Urinary bladder (tissue), 4 donors: ENCODE data around the gene ID4. TPM values are rescaled to one million over a fixed set of nuclear protein-coding genes. Genes with fewer than 3 reads are reported as not detected.
A peak's percentile ranks its signal among the peaks of the same experiment; 100 is the strongest.

Source experiments
- DNase-seq: peaks from one replicate; pipeline ENCODE4 v3.0.0-alpha.2; 2015; ENCODE audit errors: extremely low spot score
- H3K27ac ChIP-seq: one replicate; pipeline ENCODE4 v1.5.1; 2013; ENCODE audit warnings: low read depth, mild to moderate bottlenecking, moderate library complexity
- H3K36me3 ChIP-seq: one replicate; pipeline ENCODE4 v1.6.1; 2013; ENCODE audit warnings: mild to moderate bottlenecking, moderate library complexity; ENCODE audit not compliant: insufficient read depth
- H3K4me1 ChIP-seq: one replicate; pipeline ENCODE4 v1.6.1; 2013; ENCODE audit warnings: mild to moderate bottlenecking, moderate library complexity; ENCODE audit not compliant: insufficient read depth
- H3K4me3 ChIP-seq: one replicate; pipeline ENCODE4 v1.5.1; 2013; ENCODE audit warnings: low read depth, low read length
- WGBS: extraction: QIAGEN DNeasy Blood & Tissue Kit; methylation state at CpG from one replicate; pipeline ENCODE4 v1.1.7; 2013; 5-methylcytosine and 5-hydroxymethylcytosine counted together
- polyA plus RNA-seq: library from polyadenylated mRNA; stranded (reverse); fragments of 200-250 nt; gene quantifications from one replicate; pipeline ENCODE4 v1.2.3, GENCODE V29; 2013
- total RNA-seq: library from RNA; depleted of rRNA; stranded (reverse); fragments of >200 nt; gene quantifications from one replicate; pipeline ENCODE4 v1.2.3, GENCODE V29; 2014
- donor health status: healthy with polysubstance abuse.
- donor health status: healthy.

Gene ID4
- total RNA-seq = 102 TPM
- polyA plus RNA-seq = 50.2 TPM

- Histone ChIP-seq H3K4me1 (no peaks in the 10 kb centered on the region), H3K4me3 (peak within 1 kb of the TSS; percentile 88), H3K27ac (peak within 1 kb of the TSS; percentile 80), H3K36me3 (no peaks in the 10 kb centered on the region)
- peak; percentile 93 for DNase-seq
- under 1% methylated on average over 71 of the region's 71 CpGs for WGBS
Measured at GRCh38 chr6:19836799-19837510, at the start of gene ID4. Gene ID4, plus strand, starts transcription at chr6:19837370. Its CDS starts 385 bp downstream, at chr6:19837755.

- no peaks in the 10 kb centered on the region for H3K4me1 ChIP-seq
- no peak overlapping the region for H3K27ac ChIP-seq
- H3K36me3 ChIP-seq = no peaks in the 10 kb centered on the region
- 92% methylated on average over 1 of the region's 1 CpG for WGBS
- no peak overlapping the region for H3K4me3 ChIP-seq
- no peak for DNase-seq
Measured at GRCh38 chr6:19788686-19789085, 48.5 kb upstream of the ID4 start.

GRCh38 chr6:19789100-19789803 is 47.9 kb upstream of the ID4 start:
- no peak overlapping the region for H3K4me3 ChIP-seq
- no peaks in the 10 kb centered on the region for H3K36me3 ChIP-seq
- no peak overlapping the region for H3K27ac ChIP-seq
- WGBS = 45% methylated on average over 6 of the region's 6 CpGs
- DNase-seq = no peak
- no peaks in the 10 kb centered on the region for H3K4me1 ChIP-seq

- 32% methylated on average over 2 of the region's 2 CpGs for WGBS
- no peaks in the 10 kb centered on the region for H3K4me1 ChIP-seq
- DNase-seq = no peak
- H3K27ac ChIP-seq = no peak overlapping the region
- no peak overlapping the region for H3K4me3 ChIP-seq
- no peaks in the 10 kb centered on the region for H3K36me3 ChIP-seq
Measured at GRCh38 chr6:19791267-19791666, 45.9 kb upstream of the ID4 start.

GRCh38 chr6:19795211-19795610 is 42.0 kb upstream of the ID4 start:
- H3K4me1 ChIP-seq = no peaks in the 10 kb centered on the region
- H3K4me3 ChIP-seq = no peak overlapping the region
- H3K36me3 ChIP-seq = no peaks in the 10 kb centered on the region
- DNase-seq = no peak
- no peak overlapping the region for H3K27ac ChIP-seq

GRCh38 chr6:19796452-19796851 is 40.7 kb upstream of the ID4 start:
- no peak for DNase-seq
- 76% methylated on average over 2 of the region's 2 CpGs for WGBS
- H3K36me3 ChIP-seq = no peaks in the 10 kb centered on the region
- H3K27ac ChIP-seq = no peak overlapping the region
- no peak overlapping the region for H3K4me3 ChIP-seq
- no peaks in the 10 kb centered on the region for H3K4me1 ChIP-seq

GRCh38 chr6:19798362-19798761 is 38.8 kb upstream of the ID4 start:
- Histone ChIP-seq H3K4me1 (no peaks in the 10 kb centered on the region), H3K36me3 (no peaks in the 10 kb centered on the region), H3K4me3 (no peak overlapping the region), H3K27ac (no peak overlapping the region)
- 97% methylated on average over 1 of the region's 1 CpG for WGBS
- no peak for DNase-seq

GRCh38 chr6:19802656-19803055 is 34.5 kb upstream of the ID4 start:
- Histone ChIP-seq H3K36me3 (no peaks in the 10 kb centered on the region), H3K4me3 (no peak overlapping the region), H3K4me1 (no peaks in the 10 kb centered on the region), H3K27ac (peak overlapping the region; percentile 45)
- 51% methylated on average over 6 of the region's 6 CpGs for WGBS
- no peak for DNase-seq

GRCh38 chr6:19803331-19804204 is 33.6 kb upstream of the ID4 start:
- H3K27ac ChIP-seq = peak overlapping the region; percentile 48
- 16% methylated on average over 9 of the region's 9 CpGs for WGBS

GRCh38 chr6:19804205-19805128 is 32.7 kb upstream of the ID4 start:
- peak; percentile 89 for DNase-seq
- Histone ChIP-seq H3K4me1 (no peaks in the 10 kb centered on the region), H3K27ac (peak overlapping the region; percentile 99), H3K4me3 (peak overlapping the region; percentile 58), H3K36me3 (no peaks in the 10 kb centered on the region)
- WGBS = under 1% methylated on average over 77 of the region's 77 CpGs

More at GRCh38 chr6:19803331-19804204, 33.6 kb upstream of the ID4 start:
- Histone ChIP-seq H3K36me3 (no peaks in the 10 kb centered on the region), H3K4me1 (no peaks in the 10 kb centered on the region), H3K4me3 (peak overlapping the region; percentile 40)
- DNase-seq = peak; percentile 87

- no peaks in the 10 kb centered on the region for H3K36me3 ChIP-seq
Measured at GRCh38 chr6:19805129-19805481, 32.1 kb upstream of the ID4 start.

GRCh38 chr6:19806971-19807396 is 30.2 kb upstream of the ID4 start:
- DNase-seq = no peak
- no peaks in the 10 kb centered on the region for H3K36me3 ChIP-seq
- H3K27ac ChIP-seq = no peak overlapping the region
- H3K4me1 ChIP-seq = no peaks in the 10 kb centered on the region
- 97% methylated on average over 21 of the region's 21 CpGs for WGBS
- H3K4me3 ChIP-seq = no peak overlapping the region

More at GRCh38 chr6:19805129-19805481, 32.1 kb upstream of the ID4 start:
- WGBS = 32% methylated on average over 6 of the region's 6 CpGs
- Histone ChIP-seq H3K4me1 (no peaks in the 10 kb centered on the region), H3K27ac (peak overlapping the region; percentile 99), H3K4me3 (peak overlapping the region; percentile 58)
- peak; percentile 37 for DNase-seq
